ENCODE measurements around the gene WNT6.

The WNT6 gene

GRCh38 chr2:218814540-218815243, 44.9 kb upstream of the WNT6 start:
- TF ChIP-seq EZH2phosphoT487 (IDR thresholded peaks at IDR 0.05; ENCODE audit: borderline replicate concordance) = no peak
- no peak for TF ChIP-seq CTCF (conservative IDR thresholded peaks at IDR 0.05; ENCODE audit: low read length)
- H3K9me2 ChIP-seq (replicated peaks; ENCODE audit: low read depth, low read length) = no peaks in the 10 kb centered on the region

GRCh38 chr2:218815244-218815637, 44.4 kb upstream of the WNT6 start:
- Histone ChIP-seq H3F3A (ENCODE audit: low read depth) (no peaks in the 10 kb centered on the region), H3K4me2 (ENCODE audit: low read depth, low read length, poor library complexity, severe bottlenecking) (no peak overlapping the region), H3K9me3 (ENCODE audit: insufficient read depth, low read depth, low read length) (no peaks in the 10 kb centered on the region), H3K79me2 (ENCODE audit: insufficient read depth, low read length) (no peaks in the 10 kb centered on the region), H4K20me1 (ENCODE audit: insufficient read depth, low read length, poor library complexity, severe bottlenecking) (no peaks in the 10 kb centered on the region), H2AFZ (ENCODE audit: low read length) (no peak overlapping the region), H3K9ac (ENCODE audit: low read depth, low read length, poor library complexity, severe bottlenecking) (no peak overlapping the region), H3K9me2 (replicated peaks; ENCODE audit: low read depth, low read length) (no peaks in the 10 kb centered on the region), H3K36me3 (ENCODE audit: insufficient read depth, low read length) (no peaks in the 10 kb centered on the region), H3K27me3 (ENCODE audit: insufficient read depth, low read length, poor library complexity, severe bottlenecking) (no peaks in the 10 kb centered on the region), H3K4me1 (ENCODE audit: insufficient read depth, low read length, poor library complexity, severe bottlenecking) (no peaks in the 10 kb centered on the region), H3K4me3 (ENCODE audit: low read length, poor library complexity, severe bottlenecking) (no peak overlapping the region)
- TF ChIP-seq CTCF (conservative IDR thresholded peaks at IDR 0.05; ENCODE audit: low read length) (no peak), EZH2phosphoT487 (IDR thresholded peaks at IDR 0.05; ENCODE audit: borderline replicate concordance) (no peak)

More at GRCh38 chr2:218814540-218815243, 44.9 kb upstream of the WNT6 start:
- Histone ChIP-seq H2AFZ (ENCODE audit: low read length) (no peak overlapping the region), H3K4me2 (ENCODE audit: low read depth, low read length, poor library complexity, severe bottlenecking) (no peak overlapping the region), H3K4me3 (ENCODE audit: low read length, poor library complexity, severe bottlenecking) (no peak overlapping the region), H3K36me3 (ENCODE audit: insufficient read depth, low read length) (no peaks in the 10 kb centered on the region), H3K27me3 (ENCODE audit: insufficient read depth, low read length, poor library complexity, severe bottlenecking) (no peaks in the 10 kb centered on the region), H3K9ac (ENCODE audit: low read depth, low read length, poor library complexity, severe bottlenecking) (no peak overlapping the region), H4K20me1 (ENCODE audit: insufficient read depth, low read length, poor library complexity, severe bottlenecking) (no peaks in the 10 kb centered on the region), H3F3A (ENCODE audit: low read depth) (no peaks in the 10 kb centered on the region), H3K79me2 (ENCODE audit: insufficient read depth, low read length) (no peaks in the 10 kb centered on the region), H3K4me1 (ENCODE audit: insufficient read depth, low read length, poor library complexity, severe bottlenecking) (no peaks in the 10 kb centered on the region), H3K9me3 (ENCODE audit: insufficient read depth, low read depth, low read length) (no peaks in the 10 kb centered on the region)

DNA sequence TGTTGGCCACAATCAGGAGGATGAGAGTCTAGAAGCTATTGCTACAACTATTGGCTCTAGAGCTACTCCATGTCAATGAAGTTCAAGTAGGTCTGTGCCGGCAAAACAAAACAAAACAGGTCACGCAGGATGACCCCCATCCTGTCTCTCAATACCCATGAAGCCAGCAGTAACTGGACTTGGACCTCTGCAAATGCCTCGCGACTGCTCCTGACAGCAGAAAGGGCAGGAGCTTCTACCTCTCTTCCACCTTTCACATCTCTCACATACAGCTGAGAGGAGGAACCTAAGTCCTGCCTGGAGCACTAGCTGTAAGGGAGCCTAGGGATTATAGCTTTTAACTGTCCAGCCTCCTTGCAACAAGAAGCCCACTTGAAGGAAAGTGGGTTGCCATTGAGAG, 44.0 kb upstream of the WNT6 start:
- Histone ChIP-seq H3K9me3 (ENCODE audit: insufficient read depth, low read depth, low read length) (no peaks in the 10 kb centered on the region), H3K36me3 (ENCODE audit: insufficient read depth, low read length) (no peaks in the 10 kb centered on the region), H3K79me2 (ENCODE audit: insufficient read depth, low read length) (no peaks in the 10 kb centered on the region), H3K4me2 (ENCODE audit: low read depth, low read length, poor library complexity, severe bottlenecking) (no peak overlapping the region), H3K4me3 (ENCODE audit: low read length, poor library complexity, severe bottlenecking) (no peak overlapping the region), H2AFZ (ENCODE audit: low read length) (no peak overlapping the region), H3K27me3 (ENCODE audit: insufficient read depth, low read length, poor library complexity, severe bottlenecking) (no peaks in the 10 kb centered on the region), H3K4me1 (ENCODE audit: insufficient read depth, low read length, poor library complexity, severe bottlenecking) (no peaks in the 10 kb centered on the region), H3F3A (ENCODE audit: low read depth) (no peaks in the 10 kb centered on the region), H3K9ac (ENCODE audit: low read depth, low read length, poor library complexity, severe bottlenecking) (no peak overlapping the region), H4K20me1 (ENCODE audit: insufficient read depth, low read length, poor library complexity, severe bottlenecking) (no peaks in the 10 kb centered on the region), H3K9me2 (replicated peaks; ENCODE audit: low read depth, low read length) (no peaks in the 10 kb centered on the region)
- TF ChIP-seq CTCF (conservative IDR thresholded peaks at IDR 0.05; ENCODE audit: low read length) (no peak), EZH2phosphoT487 (IDR thresholded peaks at IDR 0.05; ENCODE audit: borderline replicate concordance) (no peak)

All from Loucy (cell line).